CD4-positive, alpha-beta T cell treated with Interferon alpha-2 for 1 hour (primary cell): ENCODE data around the gene CYP27C1.
"Not testable (repeated sequence)": the region's sequence is repeated elsewhere in the genome, so short reads cannot be mapped to it uniquely, and the experiment has no call there.

Experiments
- DNase-seq, 2 donors: peaks; one replicate each; pipeline ENCODE4 v3.0.0-alpha.2; 2020 to 2022

The CYP27C1 gene

DNA sequence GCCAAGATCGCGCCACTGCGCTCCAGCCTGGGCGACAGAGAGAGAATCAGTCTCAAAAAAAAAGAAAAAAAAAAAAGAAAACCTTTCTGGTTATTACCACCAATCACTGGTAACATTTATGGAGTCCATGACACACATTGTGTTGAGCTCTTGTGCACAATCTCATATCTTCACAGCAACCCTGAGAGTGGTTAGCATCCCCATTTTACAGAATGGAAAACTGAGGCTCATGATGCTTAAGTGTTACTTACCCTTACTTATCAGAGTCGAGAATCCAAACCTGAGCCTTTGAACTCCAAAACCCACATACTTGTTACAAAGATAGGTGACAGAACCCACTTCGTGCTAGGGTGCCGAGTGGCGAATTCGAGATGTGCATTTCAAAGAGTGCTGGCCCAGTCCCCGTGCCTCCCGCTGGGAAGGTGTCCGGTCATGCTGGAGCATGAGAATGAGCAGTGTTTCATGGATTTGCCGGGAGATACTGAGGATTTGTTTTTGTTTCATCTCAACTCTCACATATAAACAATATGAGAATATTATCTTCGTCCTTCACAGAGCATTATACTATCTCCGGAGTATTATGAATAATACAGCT, 50.9 kb downstream of the CYP27C1 start:
- no peak for DNase-seq

- no peak for DNase-seq
Observed at GRCh38 chr2:127166231-127166860, 53.8 kb downstream of the CYP27C1 start.

DNA sequence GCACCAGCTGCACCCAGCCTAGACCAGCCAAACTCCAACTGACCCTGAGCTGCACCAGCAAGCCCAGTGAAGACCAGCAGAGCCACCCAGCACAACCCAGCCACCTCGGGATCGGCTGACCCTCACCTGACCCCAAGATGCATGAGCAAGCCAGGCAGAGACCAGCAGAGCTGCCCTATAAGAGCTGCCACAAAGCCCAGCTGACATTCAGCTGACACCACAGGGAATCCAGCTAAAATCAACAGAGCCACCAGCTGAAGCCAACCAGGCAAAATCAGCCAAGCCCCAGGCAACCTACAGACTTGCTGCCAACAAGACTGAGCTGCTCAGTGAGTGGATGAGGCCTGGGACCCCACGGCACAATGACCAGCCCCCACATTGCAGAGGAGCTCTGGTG, 54.6 kb downstream of the CYP27C1 start:
- DNase-seq, result no peak

DNA sequence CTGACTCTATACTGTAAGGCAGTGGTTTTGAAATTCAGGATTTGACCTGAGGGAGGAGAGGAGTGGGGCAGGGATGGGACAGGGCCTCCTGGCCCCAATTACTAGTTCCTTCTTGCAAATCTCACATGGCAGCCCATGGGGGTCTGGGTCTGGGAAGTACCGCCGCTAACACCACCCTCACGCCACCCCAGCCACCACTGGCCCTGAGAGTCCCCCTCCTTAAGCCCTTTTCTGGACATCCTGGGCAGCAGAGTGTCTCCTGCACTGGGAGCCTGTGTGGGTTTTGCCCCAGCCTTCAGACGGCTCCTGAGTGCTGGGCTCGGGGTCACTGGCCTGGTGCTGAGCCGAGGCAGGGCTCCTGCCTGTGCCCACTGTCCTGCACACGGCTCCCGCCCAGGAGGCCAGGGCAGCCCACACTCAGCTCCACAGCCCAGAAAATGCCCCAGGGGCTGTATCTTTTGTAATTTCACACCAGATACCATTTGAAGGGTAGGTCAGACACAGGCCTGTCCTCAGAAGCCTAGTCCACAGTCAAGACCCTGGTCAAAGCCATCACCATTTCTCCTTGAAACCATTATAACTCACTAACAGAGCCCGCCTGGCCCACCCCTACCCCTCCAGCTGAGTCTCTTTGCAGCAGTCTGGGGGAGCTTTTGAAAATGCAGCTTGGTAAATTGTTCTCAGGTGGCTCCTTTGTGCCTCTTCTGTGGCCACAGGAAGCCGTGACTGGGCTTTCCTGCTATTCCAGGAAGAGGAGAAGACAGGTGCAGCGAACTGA, 55.1 kb downstream of the CYP27C1 start:
- DNase-seq, result no peak

- DNase-seq, result no peak
Observed at GRCh38 chr2:127163921-127164320, 56.2 kb downstream of the CYP27C1 start.

GRCh38 chr2:127163090-127163406, 57.1 kb downstream of the CYP27C1 start:
- not testable (repeated sequence) for DNase-seq

- no peak for DNase-seq
Observed at GRCh38 chr2:127162261-127163089, 57.6 kb downstream of the CYP27C1 start.

- no peak for DNase-seq
Observed at GRCh38 chr2:127161176-127162136, 58.6 kb downstream of the CYP27C1 start.

DNA sequence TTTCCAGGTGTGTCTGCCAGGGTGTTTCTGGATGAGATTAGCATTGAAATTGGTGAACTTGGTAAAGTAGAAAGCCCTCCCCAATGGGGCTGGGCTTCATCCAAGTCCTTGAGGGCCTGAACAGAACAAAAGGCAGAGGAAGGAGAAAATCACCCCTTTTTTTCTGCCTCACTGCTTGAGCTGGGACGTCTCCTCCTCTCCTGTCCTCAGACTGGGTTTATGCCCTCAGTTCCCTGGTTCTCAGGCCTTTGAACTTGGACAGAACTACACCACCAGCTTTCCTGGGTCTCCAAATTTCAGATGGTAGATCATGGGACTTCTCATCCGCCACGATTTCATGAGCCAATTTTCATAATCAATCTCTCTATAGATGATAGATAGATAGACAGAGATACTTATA, 59.4 kb downstream of the CYP27C1 start:
- no peak for DNase-seq

DNA sequence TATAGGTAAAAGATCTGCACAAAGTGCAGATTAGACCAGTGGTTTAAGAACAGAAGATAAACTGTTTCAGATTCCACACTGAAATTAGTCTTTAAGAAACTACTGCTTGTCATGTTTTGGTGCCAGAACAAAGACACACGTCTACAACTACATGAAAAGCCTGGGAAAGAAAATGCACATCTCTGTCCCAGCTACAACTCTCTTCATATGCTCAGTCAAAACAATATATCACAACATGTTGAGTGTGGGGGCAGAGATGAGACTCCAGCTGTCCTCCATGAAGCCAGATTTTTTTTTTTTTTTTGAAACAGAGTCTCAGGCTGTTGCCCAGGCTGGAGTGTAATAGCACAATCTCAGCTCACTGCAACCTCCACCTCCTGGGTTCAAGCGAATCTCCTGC, 60.6 kb downstream of the CYP27C1 start:
- DNase-seq, result no peak

- DNase-seq, result peak in 1 of 2 donors; percentile 43
Observed at GRCh38 chr2:127158614-127159290, 61.3 kb downstream of the CYP27C1 start.

DNA sequence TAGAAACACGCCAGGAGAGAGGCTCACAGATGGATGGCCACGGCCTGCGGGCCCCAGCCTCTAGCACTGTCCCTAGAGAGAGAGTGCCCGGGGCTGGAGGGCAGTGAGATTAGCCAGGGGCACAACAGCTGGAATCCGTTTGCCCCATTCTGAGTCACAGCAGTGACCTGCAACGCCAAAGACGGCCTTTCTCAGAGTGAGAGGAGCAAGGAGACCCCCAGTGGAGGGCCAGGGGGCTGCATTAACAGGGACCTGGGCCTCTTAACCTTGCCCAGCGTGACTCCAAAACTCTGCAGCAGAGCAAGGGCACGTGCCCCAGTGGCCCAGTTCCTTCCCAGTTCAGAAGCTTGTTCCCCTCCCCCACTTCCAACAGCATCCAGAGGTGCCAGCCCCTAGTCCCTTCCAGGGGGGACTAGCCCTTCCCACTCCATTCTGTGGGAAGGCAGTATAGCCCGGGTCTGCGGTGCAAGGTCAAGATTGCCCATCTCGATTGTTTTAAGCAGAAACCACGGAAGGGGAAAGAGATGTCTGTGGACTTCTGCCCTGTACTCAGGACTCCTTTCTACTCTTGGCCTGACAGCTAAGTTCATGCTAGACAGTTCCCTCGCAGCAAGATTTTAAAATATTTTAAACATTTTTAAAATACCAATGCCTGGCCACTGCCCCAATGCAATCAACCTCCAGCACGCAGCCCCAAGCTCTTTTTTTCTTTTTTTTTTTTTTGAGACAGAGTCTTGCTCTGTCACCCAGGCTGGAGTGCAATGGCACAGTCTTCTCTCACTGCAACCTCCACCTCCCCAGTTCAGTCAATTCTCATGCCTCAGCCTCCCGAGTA, 62.2 kb downstream of the CYP27C1 start:
- DNase-seq, result no peak

DNA sequence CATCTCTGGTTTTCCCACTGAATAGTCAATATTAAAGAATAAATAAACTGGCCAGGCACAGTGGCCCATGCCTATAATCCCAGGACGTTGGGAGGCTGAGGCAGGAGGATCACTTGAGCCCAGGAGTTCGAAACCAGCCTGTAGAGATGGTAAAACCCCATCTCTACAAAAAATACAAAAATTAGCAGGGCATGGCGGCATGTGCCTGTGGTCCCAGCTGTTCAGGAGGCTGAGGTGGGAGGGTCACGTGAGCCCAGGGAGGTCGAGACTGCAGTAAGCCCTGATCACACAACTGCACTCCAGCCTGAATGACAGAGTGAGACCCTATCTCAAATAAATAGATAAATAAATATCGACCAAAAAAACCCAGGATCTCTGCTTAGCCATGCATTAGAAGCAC, 63.0 kb downstream of the CYP27C1 start:
- DNase-seq, result no peak

GRCh38 chr2:127155947-127156346, 64.2 kb downstream of the CYP27C1 start:
- no peak for DNase-seq

DNA sequence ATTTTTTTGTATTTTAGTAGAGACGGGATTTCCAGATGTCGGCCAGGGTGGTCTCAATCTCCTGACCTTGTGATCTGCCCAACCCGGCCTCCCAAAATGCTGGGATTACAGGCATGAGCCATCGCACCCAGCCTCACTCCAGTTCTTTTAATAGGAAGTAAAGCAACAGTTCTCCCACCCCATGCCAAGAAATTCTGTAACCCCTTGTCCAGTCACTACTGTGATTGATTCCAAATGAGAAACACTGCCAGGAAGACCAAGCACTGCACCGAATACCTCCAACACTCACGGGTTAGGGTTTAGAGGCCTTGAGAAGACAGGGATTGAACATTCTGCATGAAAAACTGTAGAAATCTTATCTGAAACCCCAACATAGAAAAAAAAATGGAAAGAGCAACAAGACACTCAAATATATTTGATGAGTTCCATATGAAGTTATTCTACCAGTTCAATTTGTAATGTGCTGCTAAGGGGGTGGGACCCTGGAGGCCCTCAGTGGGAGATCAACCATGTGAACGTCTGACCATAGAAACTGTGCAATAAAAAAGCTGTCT, 65.0 kb downstream of the CYP27C1 start:
- DNase-seq, result no peak

DNA sequence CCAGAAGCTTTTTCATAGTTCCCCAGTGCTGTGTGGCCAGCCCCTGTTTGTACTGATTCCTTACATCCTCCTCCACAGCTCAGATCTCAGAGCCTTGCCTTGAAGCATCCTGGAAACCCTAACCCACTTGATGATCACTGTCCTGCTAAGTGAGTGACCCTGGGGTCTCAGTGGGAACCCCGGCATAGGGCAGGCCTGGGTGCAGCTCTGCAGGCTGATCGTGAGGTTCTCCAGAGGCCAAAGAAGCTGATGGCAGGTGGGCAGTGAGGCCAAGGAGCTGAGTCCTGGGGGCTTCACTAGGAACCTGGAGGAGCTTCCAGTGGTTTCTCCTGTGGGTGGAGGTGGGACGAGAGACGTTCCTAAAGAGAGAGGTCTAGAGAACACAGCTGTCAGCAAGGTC, 65.7 kb downstream of the CYP27C1 start:
- DNase-seq, result no peak

DNA sequence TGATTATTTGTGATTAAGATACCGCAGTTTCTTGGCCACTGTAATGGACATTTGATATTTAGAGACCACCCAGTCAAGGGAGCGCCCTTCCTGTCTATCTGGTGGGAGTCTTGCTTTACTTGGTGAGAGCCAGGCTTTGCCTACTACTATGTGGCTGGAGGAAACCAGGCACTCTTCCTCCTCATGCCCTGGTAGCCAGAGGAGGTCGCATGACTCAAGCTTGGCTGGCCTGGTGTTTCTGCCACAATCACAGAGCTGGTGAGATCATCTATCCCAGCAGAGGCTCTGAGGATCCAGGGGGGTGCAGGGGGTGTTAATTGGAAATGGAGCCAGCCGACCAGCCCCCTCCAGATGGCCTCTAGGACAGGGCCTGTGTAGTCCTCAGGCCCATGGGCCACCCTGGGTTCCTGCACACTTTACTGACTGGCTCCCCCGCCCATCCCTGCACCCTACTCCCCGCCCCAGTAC, 66.4 kb downstream of the CYP27C1 start:
- no peak for DNase-seq

- DNase-seq, result no peak
Observed at GRCh38 chr2:127150996-127151395, 69.1 kb downstream of the CYP27C1 start.

- DNase-seq, result no peak
Observed at GRCh38 chr2:127149384-127149783, 70.7 kb downstream of the CYP27C1 start.

- no peak for DNase-seq
Observed at GRCh38 chr2:127146820-127147502, 73.1 kb downstream of the CYP27C1 start.
